H1 (cell line): ENCODE results near the gene PDE8A.

Experiments used
- EP300 ChIP-seq, 2 experiments: IDR thresholded peaks; 1 replicate in 1 of 2; 2 replicates in 1 of 2; pipeline ENCODE4 v1.6.1; 2011 to 2012; ENCODE audit warnings: low read depth in 2 of 2, low read length in 2 of 2, mild to moderate bottlenecking in 2 of 2, borderline replicate concordance in 1 of 2, inconsistent platforms in 1 of 2, moderate library complexity in 1 of 2
- JUND ChIP-seq: IDR thresholded peaks from 2 replicates; pipeline ENCODE4 v1.6.1; 2011; ENCODE audit warnings: mild to moderate bottlenecking, improper control_type of control experiment, low read length
- MAFK ChIP-seq: IDR thresholded peaks from 2 replicates; pipeline ENCODE4 v1.6.1; 2012; ENCODE audit warnings: low read depth, mild to moderate bottlenecking, improper control_type of control experiment, low read length
- POLR2A ChIP-seq, 2 experiments: IDR thresholded peaks; 1 replicate in 1 of 2; 2 replicates in 1 of 2; pipeline ENCODE4 v1.6.1; 2011; ENCODE audit warnings: low read depth in 2 of 2, low read length in 2 of 2, mild to moderate bottlenecking in 2 of 2; ENCODE audit errors: control extremely low read depth in 1 of 2
- POLR2AphosphoS5 ChIP-seq: IDR thresholded peaks from 2 replicates; pipeline ENCODE4 v1.6.1; 2011; ENCODE audit warnings: low read depth, low read length
- RFX5 ChIP-seq: IDR thresholded peaks from 2 replicates; pipeline ENCODE4 v1.6.1; 2011; ENCODE audit warnings: low read depth, low read length, improper control_type of control experiment, borderline replicate concordance
- YY1 ChIP-seq: IDR thresholded peaks from 2 replicates; pipeline ENCODE4 v1.6.1; 2011; ENCODE audit warnings: low read depth, mild to moderate bottlenecking, low read length
- TF ChIP-seq, protein P1 (sequence below), 3 experiments: IDR thresholded peaks; 1 replicate in 2 of 3; 2 replicates in 1 of 3; pipeline versions ENCODE4 v1.5.1 to v1.6.1; 2011; ENCODE audit warnings: low read length in 3 of 3, mild to moderate bottlenecking in 3 of 3, inconsistent platforms in 2 of 3, low read depth in 1 of 3, moderate library complexity in 1 of 3; ENCODE audit not compliant: insufficient read depth in 1 of 3; ENCODE audit errors: control extremely low read depth in 1 of 3
- TF ChIP-seq, protein P2 (sequence below): IDR thresholded peaks from 2 replicates; pipeline ENCODE4 v1.6.1; 2012; ENCODE audit warnings: inconsistent platforms
- TF ChIP-seq, protein P3 (sequence below): IDR thresholded peaks from 2 replicates; pipeline ENCODE4 v1.6.1; 2012; ENCODE audit warnings: low read length, inconsistent platforms

DNA sequence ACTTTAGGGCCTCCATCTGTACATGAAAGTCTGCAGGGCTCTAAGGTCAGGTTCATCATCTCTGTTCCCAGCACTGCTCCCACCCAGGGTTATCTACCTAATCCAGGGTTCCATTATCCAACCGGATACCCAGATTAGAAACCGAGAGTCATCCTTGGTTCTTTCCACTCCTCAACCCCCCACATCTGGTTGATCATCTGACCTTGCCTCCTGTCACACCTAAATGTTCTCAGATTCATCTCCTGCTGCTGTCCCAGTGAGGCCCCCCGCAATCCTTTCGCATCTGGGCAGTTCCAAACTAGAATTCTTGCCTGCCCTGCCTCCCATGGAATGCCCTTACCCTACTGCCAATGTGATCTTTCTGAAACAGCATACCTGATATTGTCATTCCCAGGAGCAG is 136.5 kb downstream of the PDE8A start:
- TF ChIP-seq, protein P1, sequence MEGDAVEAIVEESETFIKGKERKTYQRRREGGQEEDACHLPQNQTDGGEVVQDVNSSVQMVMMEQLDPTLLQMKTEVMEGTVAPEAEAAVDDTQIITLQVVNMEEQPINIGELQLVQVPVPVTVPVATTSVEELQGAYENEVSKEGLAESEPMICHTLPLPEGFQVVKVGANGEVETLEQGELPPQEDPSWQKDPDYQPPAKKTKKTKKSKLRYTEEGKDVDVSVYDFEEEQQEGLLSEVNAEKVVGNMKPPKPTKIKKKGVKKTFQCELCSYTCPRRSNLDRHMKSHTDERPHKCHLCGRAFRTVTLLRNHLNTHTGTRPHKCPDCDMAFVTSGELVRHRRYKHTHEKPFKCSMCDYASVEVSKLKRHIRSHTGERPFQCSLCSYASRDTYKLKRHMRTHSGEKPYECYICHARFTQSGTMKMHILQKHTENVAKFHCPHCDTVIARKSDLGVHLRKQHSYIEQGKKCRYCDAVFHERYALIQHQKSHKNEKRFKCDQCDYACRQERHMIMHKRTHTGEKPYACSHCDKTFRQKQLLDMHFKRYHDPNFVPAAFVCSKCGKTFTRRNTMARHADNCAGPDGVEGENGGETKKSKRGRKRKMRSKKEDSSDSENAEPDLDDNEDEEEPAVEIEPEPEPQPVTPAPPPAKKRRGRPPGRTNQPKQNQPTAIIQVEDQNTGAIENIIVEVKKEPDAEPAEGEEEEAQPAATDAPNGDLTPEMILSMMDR (IDR thresholded peaks at IDR 0.05; ENCODE audit: control extremely low read depth in 1 of 3, insufficient read depth in 1 of 3, low read depth in 1 of 3, low read length in 3 of 3), result no peak
- TF ChIP-seq POLR2A (IDR thresholded peaks at IDR 0.05; ENCODE audit: control extremely low read depth in 1 of 2, low read depth in 2 of 2, low read length in 2 of 2) (no peak), RFX5 (no peak), EP300 (IDR thresholded peaks at IDR 0.05; ENCODE audit: borderline replicate concordance in 1 of 2, low read depth in 2 of 2, low read length in 2 of 2) (no peak), MAFK (no peak), JUND (no peak), YY1 (no peak), POLR2AphosphoS5 (no peak)
- TF ChIP-seq, protein P2, sequence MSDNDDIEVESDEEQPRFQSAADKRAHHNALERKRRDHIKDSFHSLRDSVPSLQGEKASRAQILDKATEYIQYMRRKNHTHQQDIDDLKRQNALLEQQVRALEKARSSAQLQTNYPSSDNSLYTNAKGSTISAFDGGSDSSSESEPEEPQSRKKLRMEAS, result no peak
- TF ChIP-seq, protein P3, sequence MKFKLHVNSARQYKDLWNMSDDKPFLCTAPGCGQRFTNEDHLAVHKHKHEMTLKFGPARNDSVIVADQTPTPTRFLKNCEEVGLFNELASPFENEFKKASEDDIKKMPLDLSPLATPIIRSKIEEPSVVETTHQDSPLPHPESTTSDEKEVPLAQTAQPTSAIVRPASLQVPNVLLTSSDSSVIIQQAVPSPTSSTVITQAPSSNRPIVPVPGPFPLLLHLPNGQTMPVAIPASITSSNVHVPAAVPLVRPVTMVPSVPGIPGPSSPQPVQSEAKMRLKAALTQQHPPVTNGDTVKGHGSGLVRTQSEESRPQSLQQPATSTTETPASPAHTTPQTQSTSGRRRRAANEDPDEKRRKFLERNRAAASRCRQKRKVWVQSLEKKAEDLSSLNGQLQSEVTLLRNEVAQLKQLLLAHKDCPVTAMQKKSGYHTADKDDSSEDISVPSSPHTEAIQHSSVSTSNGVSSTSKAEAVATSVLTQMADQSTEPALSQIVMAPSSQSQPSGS, result no peak
